Renal cortical epithelial cell (primary cell): ENCODE data around the gene SPATA31A5. TPM values are rescaled to one million over a fixed set of nuclear protein-coding genes. Genes with fewer than 3 reads are reported as not detected.
"Not testable (repeated sequence)": the region's sequence is repeated elsewhere in the genome, so short reads cannot be mapped to it uniquely, and the experiment has no call there.

ENCODE experiments used
- DNase-seq: peaks from one replicate; pipeline ENCODE4 v3.0.0-alpha.2; 2011; ENCODE audit warnings: low read depth
- total RNA-seq: library from RNA; depleted of rRNA; stranded (reverse); fragments of >200 nt; gene quantifications from 2 replicates; pipeline ENCODE4 v1.2.3, GENCODE V29; 2014

The SPATA31A5 gene
- not detected in 2 replicates for total RNA-seq

DNA sequence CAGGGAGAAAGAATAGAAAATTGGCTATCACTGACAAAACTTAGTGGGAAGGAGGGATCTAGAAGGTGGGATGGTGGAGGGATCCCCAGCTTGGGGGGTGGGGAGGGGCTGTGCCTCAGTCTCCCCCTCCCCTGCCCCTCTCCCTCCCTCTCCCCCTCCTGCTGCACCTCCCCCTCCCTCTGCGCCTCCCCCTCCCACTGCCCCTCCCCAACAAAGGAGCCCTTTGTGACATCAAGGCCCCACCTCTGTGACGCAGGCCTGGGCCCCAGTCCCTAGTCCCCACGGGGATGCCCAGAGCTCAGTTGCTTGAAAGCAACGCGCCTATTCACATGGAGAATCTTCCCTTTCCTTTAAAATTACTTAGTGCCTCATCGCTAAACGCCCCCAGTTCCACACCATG is at the start of gene SPATA31A5:
Gene SPATA31A5, plus strand, starts transcription at position 301 of the 400 bp plus-strand sequence. Its CDS starts 29 bp downstream, at position 330.
- DNase-seq: not testable (repeated sequence)

DNA sequence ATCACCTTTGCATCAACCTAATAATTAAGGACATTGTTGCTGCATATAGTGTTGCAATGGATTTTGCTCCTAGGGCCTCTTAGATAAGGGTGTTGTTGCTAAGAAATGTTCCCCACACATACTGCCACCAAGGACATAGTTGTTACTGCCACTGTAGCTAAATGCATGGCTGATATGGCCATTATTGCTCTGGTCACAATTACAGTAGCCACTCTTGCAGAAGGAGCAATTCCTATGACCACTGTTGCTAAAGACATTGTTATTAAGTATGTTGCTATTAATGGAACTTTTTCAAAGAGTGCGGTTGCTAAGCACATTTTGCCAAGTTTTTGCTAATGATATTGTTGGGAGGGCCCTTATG is 48.8 kb downstream of the SPATA31A5 start:
- not testable (repeated sequence) for DNase-seq

DNA sequence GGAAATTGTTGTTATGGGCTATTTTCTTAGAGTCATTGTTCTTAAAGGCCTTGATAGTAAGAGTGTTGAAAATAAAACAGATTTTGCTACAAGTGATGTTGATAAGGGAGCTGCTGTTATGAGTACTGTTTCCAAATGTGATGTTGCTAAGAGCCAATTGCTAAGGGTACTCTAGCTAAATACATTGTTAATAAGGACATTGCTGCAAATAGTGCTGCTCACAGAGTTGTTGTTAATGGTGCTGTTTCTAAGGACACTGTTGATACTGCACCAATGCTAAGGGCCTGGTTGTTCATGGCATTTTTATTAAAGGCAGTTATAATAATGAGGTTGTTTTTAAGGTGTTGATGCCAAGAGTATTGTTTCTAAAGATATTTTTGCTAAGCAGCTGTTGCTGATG is 52.2 kb downstream of the SPATA31A5 start:
- not testable (repeated sequence) for DNase-seq
